ENCODE results near the gene AGTRAP. TPM values are rescaled to one million over a fixed set of nuclear protein-coding genes. Genes with fewer than 3 reads are reported as not detected.

Gene AGTRAP
- total and polyA plus RNA-seq, 9 of the 15 experiments (the other 6 are each of a cell fraction or from before 2014, with no cell fraction given), result 26.8 to 105 (median 57.5) TPM

DNA sequence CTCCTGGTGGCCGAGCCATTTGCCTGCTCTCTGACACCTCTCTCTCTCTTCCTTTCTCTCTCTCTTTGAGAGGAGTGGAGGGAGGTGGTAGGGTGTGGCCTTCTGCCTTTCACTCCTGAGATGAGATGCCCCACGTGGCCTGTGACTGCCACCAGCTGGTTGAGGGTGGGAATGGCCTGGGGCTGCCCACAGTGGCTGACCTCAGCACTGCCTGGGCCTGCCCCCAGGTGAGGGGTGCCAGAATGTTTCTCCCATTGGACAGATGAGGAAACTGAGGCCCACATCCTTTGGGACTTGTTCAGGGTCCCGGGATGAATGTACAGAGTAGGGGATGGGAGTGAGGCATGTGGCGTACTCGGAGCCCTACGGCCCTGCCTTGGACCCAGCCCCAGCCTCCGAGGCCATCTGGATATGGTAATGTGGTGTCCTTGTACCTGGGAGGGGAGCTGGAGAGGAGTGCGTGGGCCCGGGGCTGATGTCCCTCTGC, 13.3 kb downstream of the AGTRAP start (continued):
- TF ChIP-seq, protein P1, sequence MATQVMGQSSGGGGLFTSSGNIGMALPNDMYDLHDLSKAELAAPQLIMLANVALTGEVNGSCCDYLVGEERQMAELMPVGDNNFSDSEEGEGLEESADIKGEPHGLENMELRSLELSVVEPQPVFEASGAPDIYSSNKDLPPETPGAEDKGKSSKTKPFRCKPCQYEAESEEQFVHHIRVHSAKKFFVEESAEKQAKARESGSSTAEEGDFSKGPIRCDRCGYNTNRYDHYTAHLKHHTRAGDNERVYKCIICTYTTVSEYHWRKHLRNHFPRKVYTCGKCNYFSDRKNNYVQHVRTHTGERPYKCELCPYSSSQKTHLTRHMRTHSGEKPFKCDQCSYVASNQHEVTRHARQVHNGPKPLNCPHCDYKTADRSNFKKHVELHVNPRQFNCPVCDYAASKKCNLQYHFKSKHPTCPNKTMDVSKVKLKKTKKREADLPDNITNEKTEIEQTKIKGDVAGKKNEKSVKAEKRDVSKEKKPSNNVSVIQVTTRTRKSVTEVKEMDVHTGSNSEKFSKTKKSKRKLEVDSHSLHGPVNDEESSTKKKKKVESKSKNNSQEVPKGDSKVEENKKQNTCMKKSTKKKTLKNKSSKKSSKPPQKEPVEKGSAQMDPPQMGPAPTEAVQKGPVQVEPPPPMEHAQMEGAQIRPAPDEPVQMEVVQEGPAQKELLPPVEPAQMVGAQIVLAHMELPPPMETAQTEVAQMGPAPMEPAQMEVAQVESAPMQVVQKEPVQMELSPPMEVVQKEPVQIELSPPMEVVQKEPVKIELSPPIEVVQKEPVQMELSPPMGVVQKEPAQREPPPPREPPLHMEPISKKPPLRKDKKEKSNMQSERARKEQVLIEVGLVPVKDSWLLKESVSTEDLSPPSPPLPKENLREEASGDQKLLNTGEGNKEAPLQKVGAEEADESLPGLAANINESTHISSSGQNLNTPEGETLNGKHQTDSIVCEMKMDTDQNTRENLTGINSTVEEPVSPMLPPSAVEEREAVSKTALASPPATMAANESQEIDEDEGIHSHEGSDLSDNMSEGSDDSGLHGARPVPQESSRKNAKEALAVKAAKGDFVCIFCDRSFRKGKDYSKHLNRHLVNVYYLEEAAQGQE (IDR thresholded peaks at IDR 0.05; ENCODE audit: borderline replicate concordance), result peak; percentile 90
- TF ChIP-seq, protein P1 (CRISPR knock-in tag; IDR thresholded peaks at IDR 0.05; ENCODE audit: low read depth), result no peak
- TF ChIP-seq MAZ (CRISPR knock-in tag; conservative IDR thresholded peaks at IDR 0.05 in 1 of 2, IDR thresholded peaks at IDR 0.05 in 1 of 2) (peak; percentile 75 to 90), SOX6 (IDR thresholded peaks at IDR 0.05) (peak; percentile 36; the same call in 1 of the 2 replicates), NEUROD1 (IDR thresholded peaks at IDR 0.05; ENCODE audit: borderline replicate concordance, low read depth, low read length, partially characterized antibody) (peak; percentile 67), KLF6 (CRISPR knock-in tag; IDR thresholded peaks at IDR 0.05; ENCODE audit: borderline replicate concordance) (peak; percentile 86)
- TF ChIP-seq, protein P2, sequence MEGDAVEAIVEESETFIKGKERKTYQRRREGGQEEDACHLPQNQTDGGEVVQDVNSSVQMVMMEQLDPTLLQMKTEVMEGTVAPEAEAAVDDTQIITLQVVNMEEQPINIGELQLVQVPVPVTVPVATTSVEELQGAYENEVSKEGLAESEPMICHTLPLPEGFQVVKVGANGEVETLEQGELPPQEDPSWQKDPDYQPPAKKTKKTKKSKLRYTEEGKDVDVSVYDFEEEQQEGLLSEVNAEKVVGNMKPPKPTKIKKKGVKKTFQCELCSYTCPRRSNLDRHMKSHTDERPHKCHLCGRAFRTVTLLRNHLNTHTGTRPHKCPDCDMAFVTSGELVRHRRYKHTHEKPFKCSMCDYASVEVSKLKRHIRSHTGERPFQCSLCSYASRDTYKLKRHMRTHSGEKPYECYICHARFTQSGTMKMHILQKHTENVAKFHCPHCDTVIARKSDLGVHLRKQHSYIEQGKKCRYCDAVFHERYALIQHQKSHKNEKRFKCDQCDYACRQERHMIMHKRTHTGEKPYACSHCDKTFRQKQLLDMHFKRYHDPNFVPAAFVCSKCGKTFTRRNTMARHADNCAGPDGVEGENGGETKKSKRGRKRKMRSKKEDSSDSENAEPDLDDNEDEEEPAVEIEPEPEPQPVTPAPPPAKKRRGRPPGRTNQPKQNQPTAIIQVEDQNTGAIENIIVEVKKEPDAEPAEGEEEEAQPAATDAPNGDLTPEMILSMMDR (IDR thresholded peaks at IDR 0.05 in 2 of 3, conservative IDR thresholded peaks at IDR 0.05 in 1 of 3; ENCODE audit: insufficient read depth in 2 of 3, low read depth in 1 of 3, low read length in 3 of 3), result peak; percentile 92 to 98 (median 96)
- TF ChIP-seq, protein P3, sequence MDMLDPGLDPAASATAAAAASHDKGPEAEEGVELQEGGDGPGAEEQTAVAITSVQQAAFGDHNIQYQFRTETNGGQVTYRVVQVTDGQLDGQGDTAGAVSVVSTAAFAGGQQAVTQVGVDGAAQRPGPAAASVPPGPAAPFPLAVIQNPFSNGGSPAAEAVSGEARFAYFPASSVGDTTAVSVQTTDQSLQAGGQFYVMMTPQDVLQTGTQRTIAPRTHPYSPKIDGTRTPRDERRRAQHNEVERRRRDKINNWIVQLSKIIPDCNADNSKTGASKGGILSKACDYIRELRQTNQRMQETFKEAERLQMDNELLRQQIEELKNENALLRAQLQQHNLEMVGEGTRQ (CRISPR knock-in tag; IDR thresholded peaks at IDR 0.05), result peak; percentile 75
- TF ChIP-seq, protein P4, sequence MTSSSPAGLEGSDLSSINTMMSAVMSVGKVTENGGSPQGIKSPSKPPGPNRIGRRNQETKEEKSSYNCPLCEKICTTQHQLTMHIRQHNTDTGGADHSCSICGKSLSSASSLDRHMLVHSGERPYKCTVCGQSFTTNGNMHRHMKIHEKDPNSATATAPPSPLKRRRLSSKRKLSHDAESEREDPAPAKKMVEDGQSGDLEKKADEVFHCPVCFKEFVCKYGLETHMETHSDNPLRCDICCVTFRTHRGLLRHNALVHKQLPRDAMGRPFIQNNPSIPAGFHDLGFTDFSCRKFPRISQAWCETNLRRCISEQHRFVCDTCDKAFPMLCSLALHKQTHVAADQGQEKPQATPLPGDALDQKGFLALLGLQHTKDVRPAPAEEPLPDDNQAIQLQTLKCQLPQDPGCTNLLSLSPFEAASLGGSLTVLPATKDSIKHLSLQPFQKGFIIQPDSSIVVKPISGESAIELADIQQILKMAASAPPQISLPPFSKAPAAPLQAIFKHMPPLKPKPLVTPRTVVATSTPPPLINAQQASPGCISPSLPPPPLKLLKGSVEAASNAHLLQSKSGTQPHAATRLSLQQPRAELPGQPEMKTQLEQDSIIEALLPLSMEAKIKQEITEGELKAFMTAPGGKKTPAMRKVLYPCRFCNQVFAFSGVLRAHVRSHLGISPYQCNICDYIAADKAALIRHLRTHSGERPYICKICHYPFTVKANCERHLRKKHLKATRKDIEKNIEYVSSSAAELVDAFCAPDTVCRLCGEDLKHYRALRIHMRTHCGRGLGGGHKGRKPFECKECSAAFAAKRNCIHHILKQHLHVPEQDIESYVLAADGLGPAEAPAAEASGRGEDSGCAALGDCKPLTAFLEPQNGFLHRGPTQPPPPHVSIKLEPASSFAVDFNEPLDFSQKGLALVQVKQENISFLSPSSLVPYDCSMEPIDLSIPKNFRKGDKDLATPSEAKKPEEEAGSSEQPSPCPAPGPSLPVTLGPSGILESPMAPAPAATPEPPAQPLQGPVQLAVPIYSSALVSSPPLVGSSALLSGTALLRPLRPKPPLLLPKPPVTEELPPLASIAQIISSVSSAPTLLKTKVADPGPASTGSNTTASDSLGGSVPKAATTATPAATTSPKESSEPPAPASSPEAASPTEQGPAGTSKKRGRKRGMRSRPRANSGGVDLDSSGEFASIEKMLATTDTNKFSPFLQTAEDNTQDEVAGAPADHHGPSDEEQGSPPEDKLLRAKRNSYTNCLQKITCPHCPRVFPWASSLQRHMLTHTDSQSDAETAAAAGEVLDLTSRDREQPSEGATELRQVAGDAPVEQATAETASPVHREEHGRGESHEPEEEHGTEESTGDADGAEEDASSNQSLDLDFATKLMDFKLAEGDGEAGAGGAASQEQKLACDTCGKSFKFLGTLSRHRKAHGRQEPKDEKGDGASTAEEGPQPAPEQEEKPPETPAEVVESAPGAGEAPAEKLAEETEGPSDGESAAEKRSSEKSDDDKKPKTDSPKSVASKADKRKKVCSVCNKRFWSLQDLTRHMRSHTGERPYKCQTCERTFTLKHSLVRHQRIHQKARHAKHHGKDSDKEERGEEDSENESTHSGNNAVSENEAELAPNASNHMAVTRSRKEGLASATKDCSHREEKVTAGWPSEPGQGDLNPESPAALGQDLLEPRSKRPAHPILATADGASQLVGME (CRISPR knock-in tag; IDR thresholded peaks at IDR 0.05), result peak; percentile 76; the same call in 1 of the 2 replicates
